Stomach (tissue), 9 donors: ENCODE measurements around the gene TRAF3IP1. TPM values are rescaled to one million over a fixed set of nuclear protein-coding genes. Genes with fewer than 3 reads are reported as not detected.

Experiments
- DNase-seq, 2 donors: peaks; one replicate each; pipeline versions ENCODE4 v3.0.0 to v3.0.0-alpha.2; 2013 to 2019
- H3K27ac ChIP-seq, 5 donors: fragments of 200-600 bp in 4 of 5; sonication (generic) in 4 of 5; one replicate each; pipeline ENCODE4 v1.5.1; 2013 to 2019; ENCODE audit warnings: mild to moderate bottlenecking in 1 of 5, moderate library complexity in 1 of 5
- H3K27me3 ChIP-seq, 3 donors: fragments of 200-600 bp; sonication (generic); one replicate each; pipeline ENCODE4 v1.5.1; 2017 to 2019; ENCODE audit warnings: mixed run types in 1 of 3
- H3K36me3 ChIP-seq, 4 donors: fragments of 200-600 bp; sonication (generic); 1 replicate in 3 of 4; 2 replicates in 1 of 4; pipeline ENCODE4 v1.5.1; 2016 to 2019
- H3K4me1 ChIP-seq, 4 donors: fragments of 200-600 bp; sonication (generic); one replicate each; pipeline ENCODE4 v1.5.1; 2016 to 2019
- H3K4me3 ChIP-seq, 4 donors: fragments of 200-600 bp; sonication (generic) in 3 of 4; one replicate each; pipeline ENCODE4 v1.5.1; 2016 to 2019; ENCODE audit warnings: mild to moderate bottlenecking in 1 of 4
- H3K9me3 ChIP-seq, 4 donors: fragments of 200-600 bp; sonication (generic); one replicate each; pipeline ENCODE4 v1.5.1; 2016 to 2019
- CTCF ChIP-seq, 7 experiments: fragments of 450-650 bp in 4 of 7; fragments of 200-600 bp in 3 of 7; sonication (generic) in 3 of 7; IDR thresholded peaks; one replicate each; pipeline ENCODE4 v1.5.1; 2016 to 2019; ENCODE audit warnings: antibody characterized with exemption in 7 of 7, control low read depth in 2 of 7, mild to moderate bottlenecking in 1 of 7
- EP300 ChIP-seq: sonication (generic); formaldehyde crosslinking; IDR thresholded peaks from one replicate; pipeline ENCODE4 v1.6.1; 2017; ENCODE audit warnings: antibody characterized with exemption
- POLR2A ChIP-seq, 4 donors: fragments of 450-650 bp; IDR thresholded peaks; one replicate each; pipeline ENCODE4 v1.6.1; 2016; ENCODE audit warnings: antibody characterized with exemption in 4 of 4, control low read depth in 2 of 4, mild to moderate bottlenecking in 1 of 4, moderate library complexity in 1 of 4
- POLR2AphosphoS5 ChIP-seq, 3 donors: sonication (generic); formaldehyde crosslinking; IDR thresholded peaks; one replicate each; pipeline ENCODE4 v1.6.1; 2016; ENCODE audit warnings: antibody characterized with exemption in 3 of 3
- WGBS, 5 donors: extraction: QIAGEN DNeasy Blood & Tissue Kit in 3 of 5; methylation state at CpG; one replicate each; pipeline versions ENCODE4 v1.1.5 to v1.1.7; 2013 to 2018; 5-methylcytosine and 5-hydroxymethylcytosine counted together
- intact Hi-C: fragments of 100-400 bp; cut with DNase I; formaldehyde crosslinking; loops from one replicate; pipeline ENCODE4 v1.15.1; 2023; ENCODE audit warnings: low total_unique reads
- polyA plus RNA-seq, 3 donors: library from polyadenylated mRNA; stranded (reverse); fragments of 200-250 nt; gene quantifications; one replicate each; pipeline ENCODE4 v1.2.3, GENCODE V29; 2013
- total RNA-seq, 5 donors: library from RNA; depleted of rRNA; stranded (reverse); fragments of >200 nt; gene quantifications; one replicate each; pipeline versions ENCODE4 v1.1.0 to v1.2.3, GENCODE V29; 2014 to 2016
- donor health status: healthy with polysubstance abuse.
- donor health status: Bipolar disorder and iron deficiency.
- donor health status: healthy.

Gene TRAF3IP1
- total and polyA plus RNA-seq, 8 donors, result 0.58 to 21.1 (median 10.8) TPM

DNA sequence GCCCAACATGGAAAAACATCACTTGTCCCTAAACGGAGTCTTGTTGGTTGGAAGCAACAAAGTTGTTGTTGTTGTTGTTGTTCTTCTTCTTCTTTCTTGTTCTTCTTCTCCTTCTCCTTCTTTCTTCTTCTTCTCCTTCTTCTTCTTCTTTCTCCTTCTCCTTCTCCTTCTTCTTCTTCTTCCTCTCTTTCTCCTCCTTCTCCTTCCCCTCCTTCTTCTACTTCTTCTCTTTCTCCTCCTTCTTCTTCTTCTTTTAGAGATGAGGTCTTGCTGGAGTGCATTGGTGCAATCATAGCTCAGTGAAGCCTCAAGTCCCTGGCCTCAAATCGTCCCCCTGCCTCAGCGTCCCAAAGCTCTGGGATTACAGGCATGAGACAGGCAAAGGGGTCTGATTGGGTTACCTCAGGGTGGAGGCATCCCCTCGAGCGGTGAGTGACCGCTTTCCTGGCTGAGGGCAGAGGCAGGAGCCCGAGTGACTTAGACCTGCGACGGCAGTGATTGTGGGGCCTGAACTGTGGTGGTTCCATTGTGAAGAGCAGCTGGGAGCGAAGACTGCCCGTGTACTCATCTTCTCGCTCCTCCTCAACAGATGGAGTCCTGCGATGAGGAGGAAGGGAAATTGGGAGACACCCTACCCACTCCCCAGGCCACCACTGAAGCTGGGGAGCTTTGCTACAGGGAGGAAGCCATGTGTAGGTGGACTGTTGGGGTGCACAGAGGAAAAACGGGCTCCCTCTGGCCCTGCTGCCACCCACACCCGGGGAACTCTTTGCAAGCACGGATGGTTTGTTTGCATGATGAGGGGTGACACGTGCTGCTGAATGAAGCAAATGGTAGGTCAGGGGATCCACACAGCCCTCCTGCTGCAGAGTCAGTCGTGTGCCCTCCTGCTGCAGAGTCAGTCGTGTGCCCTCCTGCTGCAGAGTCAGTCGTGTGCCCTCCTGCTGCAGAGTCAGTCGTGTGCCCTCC is 24.9 kb upstream of the TRAF3IP1 start:
- no peak for DNase-seq
- no peak for TF ChIP-seq EP300
- peak overlapping the region; percentile 50 to 76 (median 72) for H3K27ac ChIP-seq

DNA sequence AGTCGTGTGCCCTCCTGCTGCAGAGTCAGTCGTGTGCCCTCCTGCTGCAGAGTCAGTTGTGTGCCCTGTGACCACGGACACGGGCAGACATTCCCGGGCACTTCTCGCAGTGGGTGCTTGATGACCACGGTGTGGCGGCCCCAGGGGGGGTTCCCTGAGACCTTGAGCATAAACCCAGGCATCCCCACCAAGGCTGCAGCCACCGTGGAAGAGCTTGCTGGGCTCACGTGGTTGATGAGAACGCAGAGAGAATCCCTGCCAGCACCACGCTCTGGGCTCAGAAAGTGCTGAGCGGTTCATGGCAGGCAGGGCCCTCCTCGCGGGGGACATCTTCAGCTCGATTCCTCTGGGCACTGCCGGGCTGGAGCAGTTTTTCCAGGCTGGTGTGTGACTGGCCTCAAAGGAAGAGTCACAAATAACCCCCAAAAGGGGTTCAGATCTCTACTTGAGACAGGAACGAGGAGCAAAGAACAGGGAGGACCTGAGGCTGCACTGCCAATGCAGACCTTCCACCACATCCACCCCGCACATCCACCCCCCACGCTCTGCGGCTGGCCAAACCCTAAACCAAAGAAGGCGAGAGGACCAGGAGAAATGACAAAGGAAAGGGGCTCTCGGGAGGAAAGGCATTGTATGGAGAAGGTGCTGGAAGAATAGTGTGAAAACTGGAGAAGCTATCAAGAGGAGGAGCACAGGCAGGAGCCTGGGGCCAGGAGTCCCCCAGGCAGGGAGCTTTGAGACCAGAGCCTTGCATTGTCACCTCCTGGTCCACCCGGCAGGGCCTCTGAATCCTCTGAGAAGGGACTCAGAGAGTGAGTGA is 23.5 kb upstream of the TRAF3IP1 start:
- H3K4me3 ChIP-seq, result no peak overlapping the region
- peaks cover 0 to 7% (median 0%) of the 10 kb centered on the region in 3 donors for H3K27me3 ChIP-seq
- no peaks in the 10 kb centered on the region for H3K9me3 ChIP-seq
- DNase-seq, result no peak
- H3K36me3 ChIP-seq, result no peaks in the 10 kb centered on the region
- TF ChIP-seq POLR2A (IDR thresholded peaks at IDR 0.05) (no peak), EP300 (no peak)
- H3K4me1 ChIP-seq, result peaks cover 26 to 66% (median 40%) of the 10 kb centered on the region in 4 donors
- H3K27ac ChIP-seq, result no peak overlapping the region
- intact Hi-C loops, result no loop called here
- WGBS, 5 donors, result 73 to 85% (median 81%) methylated on average over 7 to 24 of the region's 24 CpGs

More for the DNA sequence above, 24.9 kb upstream of the TRAF3IP1 start:
- Histone ChIP-seq H3K27me3 (peaks cover 0 to 7% (median 0%) of the 10 kb centered on the region in 3 donors), H3K4me1 (peaks cover 24 to 53% (median 43%) of the 10 kb centered on the region in 4 donors), H3K36me3 (no peaks in the 10 kb centered on the region), H3K4me3 (no peak overlapping the region), H3K9me3 (no peaks in the 10 kb centered on the region)
- intact Hi-C loops, result no loop called here
- WGBS, 5 donors, result 71 to 76% (median 74%) methylated on average over 19 to 21 of the region's 21 CpGs

DNA sequence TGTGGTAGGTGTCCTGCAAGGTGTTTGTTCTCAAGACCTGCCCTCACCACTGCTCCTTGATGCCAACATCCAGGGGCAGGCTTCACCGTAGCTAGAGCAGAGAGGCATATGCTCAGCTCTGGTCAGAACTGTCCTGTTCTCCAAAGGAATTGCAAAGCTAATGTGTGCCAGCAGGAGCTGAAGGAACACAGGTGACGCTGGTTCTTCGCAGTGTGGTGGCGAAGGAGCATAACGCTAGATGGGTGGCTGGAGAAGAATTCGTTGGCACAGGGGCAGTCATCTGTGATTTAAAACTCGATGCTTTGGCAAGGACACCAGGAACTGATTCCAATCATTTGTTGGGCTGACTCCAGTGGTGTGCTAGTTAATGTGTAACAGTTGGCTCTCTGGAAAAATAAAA is 20.5 kb upstream of the TRAF3IP1 start:
- intact Hi-C loops, result no loop called here
- TF ChIP-seq EP300 (no peak), POLR2A (IDR thresholded peaks at IDR 0.05) (peak in 2 of 4 donors; percentile 15 to 42), POLR2AphosphoS5 (IDR thresholded peaks at IDR 0.05) (peak; percentile 40 to 67 (median 67)), CTCF (IDR thresholded peaks at IDR 0.05) (peak in 1 of 7 experiments; percentile 21)
- 23 to 42% (median 30%) methylated on average over 7 of the region's 7 CpGs for WGBS, 5 donors
- H3K27ac ChIP-seq, result peak overlapping the region; percentile 72 to 87 (median 81)
- peaks cover 0 to 7% (median 0%) of the 10 kb centered on the region in 3 donors for H3K27me3 ChIP-seq
- H3K36me3 ChIP-seq, result no peaks in the 10 kb centered on the region
- peak overlapping the region in 3 of 4 donors; percentile 11 to 25 (median 24) for H3K4me3 ChIP-seq
- no peaks in the 10 kb centered on the region for H3K9me3 ChIP-seq
- DNase-seq, result peak; percentile 51 to 75
- peaks cover 20 to 54% (median 35%) of the 10 kb centered on the region in 4 donors for H3K4me1 ChIP-seq

DNA sequence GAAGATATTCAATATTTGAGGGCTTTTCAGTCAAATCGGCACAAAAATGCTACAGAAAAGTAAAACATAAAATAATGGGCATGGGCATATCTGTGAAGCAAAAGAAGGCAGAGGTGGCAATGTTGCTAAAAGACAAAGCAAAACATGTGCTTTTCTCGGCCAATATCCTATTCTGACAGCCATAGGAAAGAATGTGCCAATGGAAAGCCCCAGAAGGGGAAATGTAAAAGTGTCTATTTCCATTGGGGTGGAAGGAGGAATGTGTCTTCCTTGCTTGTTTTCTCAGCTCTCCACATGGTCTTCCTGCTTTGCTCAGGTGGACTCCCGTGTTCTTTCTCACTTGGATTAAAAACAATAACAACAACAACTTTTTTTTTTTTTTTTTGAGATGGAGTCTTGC is 18.2 kb upstream of the TRAF3IP1 start:
- H3K4me1 ChIP-seq, result peaks cover 25 to 64% (median 37%) of the 10 kb centered on the region in 4 donors
- 68 to 84% (median 80%) methylated on average over 3 of the region's 3 CpGs for WGBS, 5 donors
- no peak overlapping the region for H3K4me3 ChIP-seq
- intact Hi-C loops, result no loop called here
- peaks cover 0 to 2% (median 0%) of the 10 kb centered on the region in 3 donors for H3K27me3 ChIP-seq
- no peak for DNase-seq
- no peak for TF ChIP-seq EP300
- TF ChIP-seq CTCF (IDR thresholded peaks at IDR 0.05), result no peak
- TF ChIP-seq POLR2AphosphoS5 (IDR thresholded peaks at IDR 0.05), result no peak
- no peak for TF ChIP-seq POLR2A (IDR thresholded peaks at IDR 0.05)
- H3K9me3 ChIP-seq, result no peaks in the 10 kb centered on the region
- no peaks in the 10 kb centered on the region for H3K36me3 ChIP-seq
- peak overlapping the region in 1 of 5 donors; percentile 8 for H3K27ac ChIP-seq

DNA sequence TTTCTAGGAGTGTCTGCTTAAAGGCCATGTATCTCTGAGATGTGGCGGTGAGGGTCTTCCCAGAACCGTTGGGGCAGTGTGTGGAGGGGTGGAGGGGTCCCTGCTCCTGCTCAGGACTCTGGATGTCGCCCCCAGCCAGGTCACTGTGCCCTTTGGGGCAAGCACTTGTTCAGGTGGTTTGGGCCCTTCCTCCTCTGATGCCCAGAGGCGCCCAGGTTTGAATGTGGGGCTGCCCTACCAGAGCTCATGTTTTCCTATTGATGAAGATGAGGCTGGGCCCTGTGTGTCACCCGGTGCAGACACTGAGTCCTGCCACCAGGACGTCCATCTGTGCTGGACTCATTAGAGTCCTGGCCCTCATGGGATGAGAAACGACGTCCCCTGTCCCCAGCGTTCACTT is 17.6 kb upstream of the TRAF3IP1 start:
- Histone ChIP-seq H3K4me3 (no peak overlapping the region), H3K4me1 (peaks cover 25 to 61% (median 34%) of the 10 kb centered on the region in 4 donors), H3K27me3 (no peaks in the 10 kb centered on the region), H3K27ac (no peak overlapping the region), H3K36me3 (no peaks in the 10 kb centered on the region), H3K9me3 (no peaks in the 10 kb centered on the region)
- intact Hi-C loops, result no loop called here
- TF ChIP-seq POLR2AphosphoS5 (IDR thresholded peaks at IDR 0.05), result no peak
- no peak for TF ChIP-seq CTCF (IDR thresholded peaks at IDR 0.05)
- TF ChIP-seq EP300, result no peak
- TF ChIP-seq POLR2A (IDR thresholded peaks at IDR 0.05), result no peak
- WGBS, 5 donors, result 88 to 92% (median 89%) methylated on average over 6 to 9 of the region's 9 CpGs
- no peak for DNase-seq
